GM18868 (cell line): ENCODE data around the gene ALG2.
"Not testable (repeated sequence)": the region's sequence is repeated elsewhere in the genome, so short reads cannot be mapped to it uniquely, and the experiment has no call there.

ENCODE experiments used
- ATAC-seq: cut with Tn5 transposase; IDR thresholded peaks from one replicate; pipeline ENCODE4 v1.9.1; 2021; ENCODE audit warnings: mild to moderate bottlenecking, moderate library complexity; ENCODE audit not compliant: unreplicated experiment

The ALG2 gene

GRCh38 chr9:99238331-99238730, 16.6 kb upstream of the ALG2 start:
- ATAC-seq: no peak

- ATAC-seq: not testable (repeated sequence)
Observed at GRCh38 chr9:99237849-99238248, 16.1 kb upstream of the ALG2 start.

- ATAC-seq: no peak
Observed at GRCh38 chr9:99237356-99237755, 15.6 kb upstream of the ALG2 start.

- peak; percentile 94 for ATAC-seq
Observed at GRCh38 chr9:99235926-99236634, 14.3 kb upstream of the ALG2 start.

GRCh38 chr9:99235069-99235468, 13.3 kb upstream of the ALG2 start:
- no peak for ATAC-seq

- no peak for ATAC-seq
Observed at GRCh38 chr9:99234618-99235017, 12.9 kb upstream of the ALG2 start.

- no peak for ATAC-seq
Observed at GRCh38 chr9:99231711-99232110, 10.0 kb upstream of the ALG2 start.

GRCh38 chr9:99230206-99230605, 8.5 kb upstream of the ALG2 start:
- no peak for ATAC-seq

GRCh38 chr9:99226054-99226453, 4.3 kb upstream of the ALG2 start:
- no peak for ATAC-seq

- no peak for ATAC-seq
Observed at GRCh38 chr9:99224445-99224844, 2.7 kb upstream of the ALG2 start.

GRCh38 chr9:99222416-99223270, 901 bp upstream of the ALG2 start:
- peak; percentile 20 for ATAC-seq

GRCh38 chr9:99221266-99221620, 499 bp downstream of the ALG2 start:
- no peak for ATAC-seq

GRCh38 chr9:99220011-99220410, 1.7 kb downstream of the ALG2 start:
- no peak for ATAC-seq

GRCh38 chr9:99216073-99216472, 5.7 kb downstream of the ALG2 start:
- no peak for ATAC-seq

- ATAC-seq: no peak
Observed at GRCh38 chr9:99213197-99213596, 8.5 kb downstream of the ALG2 start.

- no peak for ATAC-seq
Observed at GRCh38 chr9:99211746-99212145, 10.0 kb downstream of the ALG2 start.

- ATAC-seq: no peak
Observed at GRCh38 chr9:99210572-99210971, 11.2 kb downstream of the ALG2 start.

GRCh38 chr9:99201603-99202002, 20.1 kb downstream of the ALG2 start:
- ATAC-seq: no peak

GRCh38 chr9:99199938-99200539, 21.7 kb downstream of the ALG2 start:
- ATAC-seq: peak; percentile 64

GRCh38 chr9:99197987-99198386, 23.8 kb downstream of the ALG2 start:
- ATAC-seq: no peak

- ATAC-seq: no peak
Observed at GRCh38 chr9:99197124-99197630, 24.6 kb downstream of the ALG2 start.

GRCh38 chr9:99196484-99196883, 25.3 kb downstream of the ALG2 start:
- peak; percentile 40 for ATAC-seq
